Stimulated activated CD4-positive, alpha-beta T cell treated with anti-CD3 and anti-CD28 coated beads, TNF-alpha, amount 100 ng/mL, for 1 hour (primary cell): ENCODE results near the gene EPHB3.
"Not testable (repeated sequence)": the region's sequence is repeated elsewhere in the genome, so short reads cannot be mapped to it uniquely, and the experiment has no call there.

ENCODE experiments used
- DNase-seq, 3 donors: peaks; one replicate each; pipeline ENCODE4 v3.0.0-alpha.2; 2020; ENCODE audit warnings: low read depth in 3 of 3, low spot score in 1 of 3

Gene EPHB3

GRCh38 chr3:184620475-184621119, 59.0 kb downstream of the EPHB3 start:
- DNase-seq = no peak

GRCh38 chr3:184622156-184622555, 60.6 kb downstream of the EPHB3 start:
- DNase-seq = not testable (repeated sequence)

DNA sequence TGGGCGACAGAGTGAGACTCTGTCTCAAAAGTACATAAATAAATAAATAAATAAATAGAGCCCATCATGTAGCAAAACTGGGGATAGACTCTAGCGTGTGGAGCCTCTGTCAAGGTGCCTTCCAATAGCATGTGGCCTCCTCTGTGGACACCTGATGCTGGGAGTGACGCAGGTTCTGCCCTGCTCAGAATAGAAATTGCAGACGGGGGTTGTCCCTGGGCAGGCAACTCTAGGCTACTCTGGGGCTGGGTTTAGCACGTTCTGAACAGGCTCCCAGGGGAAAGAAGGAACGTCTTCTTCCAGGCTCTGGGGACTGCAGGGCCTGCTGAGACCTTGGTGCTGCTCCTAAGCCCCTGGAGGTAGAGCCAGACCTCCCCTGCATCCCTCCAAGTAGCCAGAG, 65.3 kb downstream of the EPHB3 start:
- DNase-seq = no peak

DNA sequence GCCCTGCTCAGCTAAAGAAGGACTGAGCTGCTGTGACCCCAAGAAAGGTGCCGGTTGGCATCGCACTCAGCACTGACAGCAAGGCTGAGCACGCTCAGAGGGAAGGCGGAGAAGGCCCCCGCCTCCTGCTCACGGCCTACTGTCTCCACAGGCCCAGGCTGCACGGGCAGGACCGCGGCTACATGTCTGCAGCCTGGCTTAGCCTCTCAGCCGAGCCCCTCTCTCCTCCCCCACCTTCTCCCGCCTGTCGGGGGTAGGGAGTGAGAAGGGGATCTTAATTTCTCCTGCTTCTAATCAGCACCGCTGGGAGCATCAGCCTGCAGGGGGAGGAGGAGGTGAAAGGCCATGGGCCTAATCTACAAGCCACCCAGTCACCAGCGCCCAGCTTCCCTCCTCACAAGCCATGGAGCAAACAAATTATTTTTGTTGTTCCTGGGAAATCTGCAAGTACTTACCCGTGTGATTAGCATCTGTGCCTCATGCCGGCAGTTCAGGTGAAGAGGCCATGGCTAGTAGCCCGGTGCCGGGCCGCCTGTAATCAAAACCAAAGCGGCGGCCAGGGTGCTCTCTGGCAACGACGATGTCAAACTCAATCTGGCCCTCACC, 68.1 kb downstream of the EPHB3 start:
- no peak for DNase-seq

- no peak for DNase-seq
Observed at GRCh38 chr3:184630861-184631471, 69.4 kb downstream of the EPHB3 start.

DNA sequence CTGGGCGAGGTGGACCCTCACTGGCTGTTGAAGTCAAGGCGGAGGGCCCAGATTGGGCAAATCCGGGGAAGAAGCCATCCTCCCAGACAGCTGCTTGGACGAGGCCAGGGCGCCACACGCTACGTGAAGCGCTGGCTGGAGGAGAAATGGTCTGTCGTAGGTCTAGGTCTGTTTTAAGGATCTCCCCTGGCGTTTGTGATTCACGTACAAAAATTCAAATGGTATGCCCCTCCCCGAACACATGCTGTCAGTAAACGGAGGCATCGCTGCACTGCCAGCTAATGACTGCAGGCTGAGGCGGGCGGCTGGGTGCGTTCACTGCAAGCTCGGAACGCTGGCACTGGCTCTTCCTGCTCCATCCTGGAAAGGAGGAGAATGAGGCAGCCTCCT, 69.9 kb downstream of the EPHB3 start:
- no peak for DNase-seq
